DMS153 (cell line): ENCODE measurements around the gene PSMD1.
"Not testable (repeated sequence)": the region's sequence is repeated elsewhere in the genome, so short reads cannot be mapped to it uniquely, and the experiment has no call there.

Source experiments
- DNase-seq: peaks from one replicate; lab custom pipeline; 2025; lab: John Stamatoyannopoulos, UW

The PSMD1 gene

GRCh38 chr2:231186325-231186724 lies 129.7 kb downstream of the PSMD1 start:
- DNase-seq, result no peak

- no peak for DNase-seq
These were observed 131.3 kb downstream of the PSMD1 start for GRCh38 chr2:231187736-231188505.

DNA sequence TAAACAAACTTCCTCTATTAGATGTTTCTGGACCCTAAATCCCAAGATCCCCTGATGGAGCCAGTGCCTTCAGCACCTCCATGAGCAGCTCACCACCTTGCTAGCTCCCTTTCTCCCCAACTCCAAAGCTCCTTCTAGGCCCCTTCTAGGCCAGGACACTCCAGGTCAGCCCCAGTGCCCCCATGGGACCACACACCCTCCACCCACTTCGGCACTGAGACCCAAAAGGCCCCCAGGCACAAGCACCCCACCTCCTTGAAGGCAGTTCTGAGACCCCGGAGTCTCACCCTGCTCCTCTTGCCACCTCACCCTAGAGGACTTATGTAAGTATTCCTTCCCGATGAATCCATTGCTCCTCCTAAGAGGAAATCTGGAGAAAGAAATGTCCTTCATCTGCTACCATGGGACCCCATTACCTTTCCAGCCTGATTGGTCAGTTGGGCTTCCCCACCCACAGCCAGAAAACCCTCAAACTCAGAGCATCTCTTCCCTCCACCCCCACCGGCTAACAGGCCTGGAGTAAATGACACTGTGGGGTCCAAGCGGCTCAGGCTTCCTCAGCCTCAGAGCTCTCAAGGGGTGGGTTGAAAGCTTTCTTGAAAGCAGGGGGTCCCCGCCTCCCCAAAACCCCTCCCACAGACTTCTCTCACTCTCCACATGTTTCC lies 132.0 kb downstream of the PSMD1 start:
- no peak for DNase-seq

DNA sequence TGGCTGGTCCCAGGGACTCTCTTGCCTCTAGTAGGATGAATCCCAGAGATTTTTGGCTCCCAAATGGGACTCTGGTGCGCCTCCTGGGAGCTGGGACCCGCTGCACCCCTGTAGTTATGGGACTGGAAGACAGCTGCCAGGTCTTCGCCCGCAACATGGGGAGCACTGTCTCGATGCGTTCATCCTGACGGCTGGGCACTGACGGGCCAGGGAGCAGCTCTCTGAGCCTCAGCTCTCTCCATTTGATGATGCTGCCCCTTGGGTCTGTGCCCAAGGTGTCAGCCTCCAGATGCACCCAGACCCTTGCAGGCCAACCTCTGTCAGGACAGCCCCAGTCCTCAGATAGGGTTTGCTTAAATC lies 132.5 kb downstream of the PSMD1 start:
- DNase-seq, result no peak

DNA sequence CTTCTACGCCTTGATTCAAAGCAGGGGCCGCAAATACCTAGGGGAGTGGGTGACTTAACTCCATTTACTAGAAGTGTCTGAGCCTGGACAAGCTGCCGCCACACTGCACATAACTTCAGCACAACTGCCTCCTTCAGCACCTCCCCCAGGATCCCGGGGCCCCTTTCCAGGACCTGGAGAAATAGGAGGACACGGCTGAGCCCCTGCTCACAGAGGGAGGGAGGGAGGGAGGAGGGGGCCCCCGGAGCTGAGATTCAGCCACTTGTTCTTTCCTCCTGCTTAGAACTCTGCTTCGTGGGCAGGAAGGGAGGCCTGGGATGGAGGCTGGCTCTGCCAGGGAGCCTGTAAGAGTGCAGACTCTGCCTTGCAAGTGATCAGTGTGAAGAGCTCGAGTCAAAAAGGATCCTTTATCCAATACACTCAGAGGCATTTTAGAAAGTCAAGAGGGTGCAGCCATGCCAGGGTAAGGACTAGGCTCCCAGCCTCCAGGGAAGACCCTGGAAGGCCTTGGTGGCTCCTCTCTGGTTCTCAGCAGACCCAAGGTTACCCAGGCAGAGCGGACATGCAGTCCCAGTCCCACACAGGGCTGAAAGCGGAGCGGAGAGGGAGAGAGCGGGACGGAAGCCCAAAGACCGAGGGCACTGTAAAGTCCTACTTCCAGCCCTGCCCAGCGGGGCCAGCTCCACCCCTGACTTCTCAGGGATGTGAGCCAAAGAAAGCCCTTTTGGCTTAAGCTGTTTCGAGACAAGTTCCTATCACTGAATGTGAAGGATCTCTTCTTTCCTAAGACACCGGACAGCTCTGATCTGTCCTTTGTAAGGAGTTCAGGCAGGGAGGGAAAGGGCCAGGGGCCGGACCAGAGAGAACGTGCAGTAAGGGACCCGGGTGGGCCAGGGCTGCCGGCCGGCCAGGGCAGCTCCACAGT lies 133.2 kb downstream of the PSMD1 start:
- no peak for DNase-seq

GRCh38 chr2:231190531-231191197 lies 134.0 kb downstream of the PSMD1 start:
- no peak for DNase-seq

DNA sequence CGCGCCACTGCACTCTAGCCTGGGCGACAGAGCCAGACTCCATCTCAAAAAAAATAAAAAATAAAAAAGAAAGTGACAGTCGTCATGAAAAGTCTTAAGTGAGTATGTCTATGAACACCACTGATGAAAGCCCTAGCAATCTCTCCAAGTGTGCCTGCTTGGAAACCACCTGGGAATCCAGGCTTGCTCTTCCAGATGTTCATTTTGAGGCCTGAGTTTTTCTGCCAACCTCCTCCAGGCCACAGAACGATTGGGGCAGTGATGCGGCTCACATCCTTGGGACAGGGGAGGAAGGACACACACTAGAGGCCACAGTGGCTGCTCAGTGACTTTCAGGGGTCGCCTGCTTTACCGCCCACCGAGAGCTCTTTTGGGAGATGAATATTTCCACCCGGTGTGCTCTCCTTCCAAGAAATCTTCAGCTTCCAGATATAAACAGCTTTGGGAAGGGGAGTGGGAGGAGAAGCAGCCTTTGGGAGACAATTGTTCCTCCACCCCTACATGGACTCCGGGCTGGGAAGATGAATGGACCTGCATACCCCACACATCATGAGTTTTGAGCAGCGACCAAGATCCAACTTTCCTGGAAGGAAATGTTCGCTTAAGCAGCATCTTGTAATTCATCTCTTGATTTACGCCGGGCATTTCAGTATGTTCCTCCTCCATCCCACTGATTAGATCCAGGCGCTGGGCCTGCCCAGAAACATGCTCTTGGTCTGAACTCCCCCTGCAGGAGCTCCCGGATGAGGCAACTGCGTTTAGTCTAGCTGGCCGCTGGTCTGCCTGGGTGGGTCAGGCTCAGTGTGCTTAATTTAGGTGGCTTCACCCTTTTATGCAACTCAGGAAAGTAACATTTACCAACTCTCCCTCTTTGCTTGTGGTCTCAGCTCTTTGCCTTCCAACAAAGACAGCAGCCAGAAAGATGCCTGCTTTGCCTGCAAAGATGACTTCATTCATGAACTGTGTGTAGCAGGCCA lies 135.5 kb downstream of the PSMD1 start:
- no peak for DNase-seq

DNA sequence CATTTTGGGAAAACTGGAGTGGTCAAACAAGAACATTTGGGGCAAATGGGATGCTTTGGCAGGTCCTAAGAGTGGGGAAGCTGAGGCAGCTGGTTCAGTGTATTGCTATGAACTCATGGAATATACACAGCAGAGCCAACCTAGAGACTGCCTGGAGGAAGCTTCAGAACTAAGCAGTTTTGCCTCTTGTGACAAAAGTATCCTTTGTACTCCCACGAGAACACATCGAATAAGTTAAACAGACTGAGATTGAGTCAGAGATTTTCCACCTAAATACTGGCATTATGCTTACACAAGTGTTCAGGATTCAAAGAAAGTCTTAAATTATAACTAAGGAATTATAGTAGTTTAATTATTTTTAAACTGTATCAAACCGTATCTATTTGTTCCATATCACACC lies 136.5 kb downstream of the PSMD1 start:
- no peak for DNase-seq

GRCh38 chr2:231196592-231196991 lies 139.9 kb downstream of the PSMD1 start:
- DNase-seq, result no peak

DNA sequence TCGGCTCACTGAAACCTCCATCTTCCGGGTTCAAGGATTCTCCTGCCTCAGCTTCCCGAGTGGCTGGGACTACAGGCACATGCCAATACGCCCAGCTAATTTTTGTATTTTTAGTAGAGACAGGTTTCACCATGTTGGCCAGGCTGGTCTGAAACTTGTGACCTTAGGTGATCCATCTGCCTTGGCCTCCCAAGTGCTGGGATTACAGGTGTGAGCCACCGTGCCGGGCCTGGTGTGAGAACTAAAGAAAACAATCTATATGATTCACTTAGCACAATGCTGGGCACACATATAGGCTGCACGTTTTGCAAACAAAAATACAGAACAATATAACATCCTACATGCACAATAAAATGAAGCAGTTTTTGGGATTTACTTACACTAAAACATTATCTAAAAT lies 140.5 kb downstream of the PSMD1 start:
- not testable (repeated sequence) for DNase-seq

GRCh38 chr2:231197706-231198290 lies 141.1 kb downstream of the PSMD1 start:
- DNase-seq, result no peak

DNA sequence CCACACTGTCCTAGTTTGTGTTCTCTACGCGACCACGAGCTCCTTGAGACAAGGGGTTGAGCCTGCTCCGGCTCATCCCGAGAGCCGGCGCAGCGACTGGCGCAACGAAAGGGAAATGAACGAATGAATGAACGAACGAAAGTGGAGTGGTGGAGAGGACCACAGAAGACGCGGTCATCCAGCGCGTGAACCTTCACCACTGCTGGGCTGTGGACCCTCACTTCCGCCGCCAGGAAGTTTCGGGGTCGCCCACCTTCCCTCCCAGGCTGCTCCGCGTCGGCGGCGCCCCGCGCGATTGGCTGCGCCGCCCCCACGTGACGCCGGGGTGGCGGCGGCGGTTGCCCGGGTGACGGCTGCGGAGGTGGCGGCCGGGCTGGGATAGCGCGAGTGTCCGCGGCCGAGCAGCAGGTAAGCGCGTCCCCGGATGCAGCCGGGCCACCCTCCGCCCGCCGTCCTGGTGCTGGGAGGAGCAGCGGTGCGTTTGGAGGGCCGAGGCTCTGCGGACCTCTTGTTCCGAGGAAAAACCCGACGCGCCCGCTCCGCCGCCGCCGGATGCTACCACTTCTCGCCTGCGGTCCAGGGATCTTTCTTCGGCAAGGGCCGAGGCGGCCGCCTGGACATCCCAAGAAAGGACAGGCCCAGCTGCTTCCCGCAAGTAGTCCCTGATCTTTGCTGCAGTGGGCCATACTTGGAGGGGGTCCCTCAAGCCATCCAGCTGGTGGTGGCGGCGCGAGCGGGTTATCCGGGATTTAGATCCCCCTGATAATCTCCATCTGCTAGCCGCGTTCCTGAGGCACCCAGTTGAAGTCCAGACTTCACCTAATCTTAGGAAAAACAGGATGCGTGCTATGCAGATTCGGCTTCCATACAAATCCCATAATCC lies 141.9 kb downstream of the PSMD1 start, which contains the start of gene ARMC9:
Gene ARMC9, plus strand, starts transcription at position 341 of the 883 bp plus-strand sequence. CDS start 7,608 bp downstream, outside the sequence.
- DNase-seq, result peak; percentile 60

DNA sequence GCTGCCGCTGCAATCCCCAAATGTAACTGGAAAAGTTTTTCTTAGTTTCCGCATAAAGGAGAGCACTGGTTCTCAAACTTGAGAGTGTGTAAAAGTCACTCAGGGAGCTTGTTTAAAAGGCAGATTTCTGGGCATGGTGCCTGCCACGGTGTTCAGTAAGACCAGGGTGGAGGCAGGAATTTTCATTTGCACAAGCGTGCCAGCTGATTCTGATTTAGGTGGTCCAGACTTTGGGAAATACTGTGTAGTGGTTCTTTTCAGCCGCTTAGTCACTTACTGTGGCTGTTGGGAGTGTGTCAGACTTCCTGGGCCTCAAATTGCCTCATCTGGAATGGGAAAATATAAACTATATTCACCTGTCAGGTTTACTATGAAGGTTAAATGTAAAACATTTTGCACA lies 142.6 kb downstream of the PSMD1 start:
- DNase-seq, result no peak

DNA sequence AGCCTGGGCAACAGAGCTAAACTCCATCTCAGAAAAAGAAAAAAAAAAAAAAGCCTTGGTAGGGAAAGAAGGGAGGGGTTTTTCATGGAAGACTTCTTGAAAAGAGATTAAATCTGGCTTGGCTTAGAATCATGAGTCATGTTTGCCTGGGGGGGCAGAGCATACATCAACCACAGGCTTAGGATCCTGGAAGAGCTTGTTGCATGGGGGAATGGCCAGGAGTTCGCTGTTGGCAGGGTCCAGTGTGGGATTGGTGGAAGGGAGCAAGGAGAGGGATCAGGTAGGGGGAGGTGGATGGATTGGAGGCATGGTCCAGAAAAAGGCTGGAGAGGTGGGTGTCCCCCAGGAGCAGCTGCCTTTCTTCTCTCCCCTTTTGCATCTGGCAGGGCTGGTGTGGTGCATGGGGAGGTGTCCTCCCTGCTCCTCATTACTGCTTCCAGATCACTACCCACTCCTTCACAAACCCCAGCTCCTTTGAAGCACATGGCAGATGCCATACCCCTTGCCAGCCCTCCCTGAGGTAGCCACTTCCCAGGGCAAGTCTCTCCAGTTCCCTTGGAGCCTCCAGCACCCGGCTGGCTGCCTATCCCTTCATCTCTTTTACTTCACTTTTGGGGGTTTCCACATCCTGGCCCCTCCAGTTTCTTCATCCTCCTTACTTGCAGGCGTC lies 144.3 kb downstream of the PSMD1 start:
- DNase-seq, result no peak

- DNase-seq, result no peak
These were observed 144.8 kb downstream of the PSMD1 start for GRCh38 chr2:231201475-231201814.

- DNase-seq, result no peak
These were observed 146.4 kb downstream of the PSMD1 start for GRCh38 chr2:231203087-231203486.

- no peak for DNase-seq
These were observed 147.5 kb downstream of the PSMD1 start for GRCh38 chr2:231204146-231204545.

GRCh38 chr2:231204581-231204980 lies 147.9 kb downstream of the PSMD1 start:
- no peak for DNase-seq

DNA sequence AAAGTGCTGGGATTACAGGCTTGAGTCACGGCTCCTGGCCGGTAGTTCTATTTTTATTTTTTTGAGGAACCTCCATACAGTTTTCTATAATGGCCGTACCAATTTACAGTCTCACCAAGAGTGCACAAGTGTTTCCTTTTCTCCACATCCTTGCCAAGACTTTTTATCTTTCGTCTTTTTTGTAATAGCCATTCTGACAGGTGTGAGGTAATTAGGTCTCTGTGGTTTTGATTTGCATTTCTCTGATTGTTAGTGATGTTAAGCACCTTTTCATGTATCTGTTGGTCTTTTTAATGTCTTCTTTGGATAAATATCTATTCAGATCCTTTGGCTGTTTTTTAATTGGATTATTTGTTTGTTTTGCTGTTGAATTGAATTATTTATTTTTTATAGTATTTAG lies 151.1 kb downstream of the PSMD1 start:
- DNase-seq, result no peak
